HepG2 (cell line): ENCODE measurements around the gene STRIT1. TPM values are rescaled to one million over a fixed set of nuclear protein-coding genes. Genes with fewer than 3 reads are reported as not detected.

Experiments used
- ATAC-seq: fragments of 200-7000 bp; cut with Tn5 transposase; 3 replicates; pipeline ENCODE4 v1.9.1; 2020; ENCODE audit warnings: mild to moderate bottlenecking, moderate library complexity
- BruUV-seq: library from RNA; stranded (reverse); fragments of 400-500 nt; replicated peaks from 2 replicates; lab custom pipeline; 2021; lab: Mats Ljungman, UMichigan
- CTCF ChIA-PET: fragments of 300-600 bp; formaldehyde crosslinking; extraction: SDS; loops from one replicate; lab custom pipeline; 2021; ENCODE audit warnings: low total read pairs, inconsistent platforms, low intra/inter-chr PET ratio; lab: Yijun Ruan, JAX
- POLR2A ChIA-PET: fragments of 350-600 bp; sonication (Branson Sonifier 250); formaldehyde crosslinking; loops from one replicate; lab custom pipeline; 2020; ENCODE audit warnings: antibody characterized with exemption, inconsistent platforms; lab: Yijun Ruan, JAX
- DNase-seq: peaks from one replicate; pipeline ENCODE4 v3.0.0-alpha.2; 2015; ENCODE audit warnings: low spot score
- FAIRE-seq: peaks from 3 replicates; lab custom pipeline; 2011; peaks lifted over from hg19 to GRCh38; lab: Jason Lieb, UNC
- H2AFZ ChIP-seq: one replicate; pipeline ENCODE4 v1.6.1; 2011; ENCODE audit warnings: low read length, inconsistent platforms
- H3K27ac ChIP-seq: fragments of 300-600 bp; 3 replicates; pipeline ENCODE4 v1.8.0; 2011; ENCODE audit warnings: mixed run types, mild to moderate bottlenecking, mixed read lengths, low read length, inconsistent platforms; ENCODE audit not compliant: insufficient read depth; ENCODE audit errors: extremely low read length
- H3K27me3 ChIP-seq, 2 experiments: fragments of 200-600 bp in 1 of 2; 2 replicates in 1 of 2; 3 replicates in 1 of 2; pipeline versions ENCODE4 v1.6.0 to v1.8.0; 2011; ENCODE audit warnings: low read length in 2 of 2, mild to moderate bottlenecking in 2 of 2, moderate library complexity in 2 of 2, inconsistent platforms in 1 of 2; ENCODE audit not compliant: insufficient read depth in 2 of 2, control insufficient read depth in 1 of 2
- H3K36me3 ChIP-seq, 2 experiments: fragments of 200-600 bp in 1 of 2; replicated peaks in 1 of 2; 2 replicates in 1 of 2; 3 replicates in 1 of 2; pipeline versions ENCODE4 v1.5.1 to v1.8.0; 2011; ENCODE audit warnings: low read length in 2 of 2, inconsistent platforms in 1 of 2; ENCODE audit not compliant: insufficient read depth in 2 of 2, control insufficient read depth in 1 of 2
- H3K4me1 ChIP-seq: 2 replicates; pipeline ENCODE4 v1.5.1; 2012; ENCODE audit warnings: low read length, inconsistent platforms; ENCODE audit not compliant: insufficient read depth
- H3K4me2 ChIP-seq: 2 replicates; pipeline ENCODE4 v1.6.0; 2011; ENCODE audit warnings: low read depth, low read length, inconsistent platforms
- H3K4me3 ChIP-seq, 3 experiments: fragments of 200-600 bp in 1 of 3; sonication (generic), shearing (Covaris generic) in 1 of 3; replicated peaks in 1 of 3; 2 replicates each; pipeline ENCODE4 v1.5.1; 2011 to 2016; ENCODE audit warnings: low read length in 3 of 3, inconsistent platforms in 2 of 3, low read depth in 2 of 3, mild to moderate bottlenecking in 2 of 3, control low read depth in 1 of 3, mixed read lengths in 1 of 3; ENCODE audit not compliant: insufficient read depth in 1 of 3
- H3K79me2 ChIP-seq: one replicate; pipeline ENCODE4 v1.6.1; 2011; ENCODE audit warnings: low read length, inconsistent platforms; ENCODE audit not compliant: insufficient read depth
- H3K9ac ChIP-seq: 2 replicates; pipeline ENCODE4 v1.6.0; 2011; ENCODE audit warnings: mild to moderate bottlenecking, low read depth, low read length, inconsistent platforms; ENCODE audit not compliant: insufficient read depth
- H3K9me3 ChIP-seq: 2 replicates; pipeline ENCODE4 v1.5.1; 2012; ENCODE audit warnings: mild to moderate bottlenecking, low read length
- H4K20me1 ChIP-seq: 2 replicates; pipeline ENCODE4 v1.6.0; 2011; ENCODE audit warnings: inconsistent platforms, mild to moderate bottlenecking, low read length, moderate library complexity; ENCODE audit not compliant: insufficient read depth
- BHLHE40 ChIP-seq: IDR thresholded peaks from 2 replicates; pipeline ENCODE4 v1.6.1; 2011; ENCODE audit warnings: low read length, improper control_type of control experiment
- KAT7 ChIP-seq: IDR thresholded peaks from 2 replicates; pipeline ENCODE4 v1.6.1; 2018; ENCODE audit warnings: borderline replicate concordance, missing compliant biosample characterization
- MEIS1 ChIP-seq: sonication (generic); formaldehyde crosslinking; IDR thresholded peaks from 2 replicates; pipeline ENCODE4 v1.9.0; 2021; ENCODE audit warnings: mild to moderate bottlenecking, missing genetic modification reagents, moderate library complexity, borderline replicate concordance
- NBN ChIP-seq: fragments of 450-650 bp; conservative IDR thresholded peaks from 2 replicates; pipeline ENCODE4 v1.6.1; 2017
- NFKB2 ChIP-seq: sonication (generic); formaldehyde crosslinking; IDR thresholded peaks from 2 replicates; pipeline ENCODE4 v1.4.0; 2020; ENCODE audit warnings: missing genetic modification reagents, borderline replicate concordance
- NR1H2 ChIP-seq: sonication (generic); formaldehyde crosslinking; IDR thresholded peaks from 2 replicates; pipeline ENCODE4 v1.8.1; 2022; ENCODE audit warnings: low read depth, missing genetic modification reagents, borderline replicate concordance
- NR2F6 ChIP-seq, 2 experiments: IDR thresholded peaks; 2 replicates each; pipeline ENCODE4 v1.6.1; 2016; ENCODE audit warnings: antibody characterized with exemption in 1 of 2, mild to moderate bottlenecking in 1 of 2
- ONECUT2 ChIP-seq: sonication (generic); formaldehyde crosslinking; IDR thresholded peaks from 2 replicates; pipeline ENCODE4 v1.4.0; 2020; ENCODE audit warnings: missing genetic modification reagents
- POLR2AphosphoS5 ChIP-seq: IDR thresholded peaks from 2 replicates; pipeline ENCODE4 v1.6.1; 2012; ENCODE audit warnings: low read depth, low read length
- RNF2 ChIP-seq: fragments of 450-650 bp; conservative IDR thresholded peaks from 2 replicates; pipeline ENCODE4 v1.6.1; 2016; ENCODE audit warnings: low read depth
- SMARCC2 ChIP-seq: fragments of 450-650 bp; IDR thresholded peaks from 2 replicates; pipeline ENCODE4 v1.6.1; 2017; ENCODE audit warnings: antibody characterized with exemption, mild to moderate bottlenecking
- U2AF2 ChIP-seq: fragments of 200-400 bp; formaldehyde crosslinking; IDR thresholded peaks from 2 replicates; pipeline ENCODE4 v1.6.1; 2017; ENCODE audit warnings: low read depth, mild to moderate bottlenecking, low read length
- ZBTB21 ChIP-seq: sonication (generic); formaldehyde crosslinking; IDR thresholded peaks from 2 replicates; pipeline ENCODE4 v1.4.0; 2020; ENCODE audit warnings: missing genetic modification reagents
- ZNF260 ChIP-seq: sonication (generic); formaldehyde crosslinking; IDR thresholded peaks from 2 replicates; pipeline ENCODE4 v1.4.0; 2020; ENCODE audit warnings: missing genetic modification reagents, low read depth, mild to moderate bottlenecking, borderline replicate concordance
- ZNF563 ChIP-seq: sonication (generic); formaldehyde crosslinking; IDR thresholded peaks from 2 replicates; pipeline ENCODE4 v1.8.0; 2022; ENCODE audit warnings: mild to moderate bottlenecking, moderate library complexity, missing genetic modification reagents
- ZNF816 ChIP-seq: sonication (generic); formaldehyde crosslinking; IDR thresholded peaks from 2 replicates; pipeline ENCODE4 v1.8.0; 2022; ENCODE audit warnings: missing genetic modification reagents, mild to moderate bottlenecking, borderline replicate concordance
- WGBS: methylation state at CpG from one replicate; pipeline ENCODE4 v1.1.6; 2017; ENCODE audit warnings: low lambda C conversion rate; 5-methylcytosine and 5-hydroxymethylcytosine counted together
- in situ Hi-C: cut with HindIII; loops from 2 replicates; pipeline ENCODE4 v1.10.0; 2017; ENCODE audit warnings: low pct_unique_long_range_greater_than_20kb; ENCODE audit not compliant: extremely low pct_ligation_motif_present
- intact Hi-C: fragments of 100-400 bp; cut with micrococcal nuclease; formaldehyde crosslinking; loops from one replicate; pipeline ENCODE4 v1.10.0; 2022; ENCODE audit not compliant: unreplicated experiment
- polyA plus RNA-seq, 8 experiments: library from polyadenylated mRNA; depleted of rRNA in 3 of 8; stranded (reverse) in 7 of 8; unstranded in 1 of 8; fragments of >200 nt; fragmentation: Illumina TruSeq in 4 of 8; extraction: Trizol in 4 of 8; gene quantifications; 2 replicates each; pipeline versions ENCODE4 v1.2.1 to v1.2.3, GENCODE V29; 2011 to 2016; ENCODE audit warnings: low read depth in 4 of 8, missing spikeins in 1 of 8, mixed read lengths in 1 of 8; ENCODE audit not compliant: insufficient read depth in 1 of 8
- total RNA-seq, 5 experiments: library from RNA; depleted of rRNA; stranded (reverse); fragments of >200 nt; fragmentation: Illumina TruSeq; extraction: Trizol; gene quantifications; 2 replicates each; pipeline ENCODE4 v1.2.3, GENCODE V29; 2016; ENCODE audit warnings: low read depth in 1 of 5
- TF ChIP-seq, protein P1 (sequence below): IDR thresholded peaks from 2 replicates; pipeline ENCODE4 v1.4.0; 2020; ENCODE audit warnings: mild to moderate bottlenecking, missing genetic modification reagents
- TF ChIP-seq, protein P2 (sequence below): sonication (generic); formaldehyde crosslinking; IDR thresholded peaks from 2 replicates; pipeline ENCODE4 v1.8.0; 2022; ENCODE audit warnings: low read depth, missing genetic modification reagents
- TF ChIP-seq, protein P3 (sequence below): sonication (generic); formaldehyde crosslinking; conservative IDR thresholded peaks from 2 replicates; pipeline ENCODE4 v1.8.0; 2022; ENCODE audit warnings: low read depth, missing genetic modification reagents

STRIT1 gene
- total and polyA plus RNA-seq, 2 of the 13 experiments (the other 11 are each of a cell fraction or from before 2014, with no cell fraction given) = not detected

DNA sequence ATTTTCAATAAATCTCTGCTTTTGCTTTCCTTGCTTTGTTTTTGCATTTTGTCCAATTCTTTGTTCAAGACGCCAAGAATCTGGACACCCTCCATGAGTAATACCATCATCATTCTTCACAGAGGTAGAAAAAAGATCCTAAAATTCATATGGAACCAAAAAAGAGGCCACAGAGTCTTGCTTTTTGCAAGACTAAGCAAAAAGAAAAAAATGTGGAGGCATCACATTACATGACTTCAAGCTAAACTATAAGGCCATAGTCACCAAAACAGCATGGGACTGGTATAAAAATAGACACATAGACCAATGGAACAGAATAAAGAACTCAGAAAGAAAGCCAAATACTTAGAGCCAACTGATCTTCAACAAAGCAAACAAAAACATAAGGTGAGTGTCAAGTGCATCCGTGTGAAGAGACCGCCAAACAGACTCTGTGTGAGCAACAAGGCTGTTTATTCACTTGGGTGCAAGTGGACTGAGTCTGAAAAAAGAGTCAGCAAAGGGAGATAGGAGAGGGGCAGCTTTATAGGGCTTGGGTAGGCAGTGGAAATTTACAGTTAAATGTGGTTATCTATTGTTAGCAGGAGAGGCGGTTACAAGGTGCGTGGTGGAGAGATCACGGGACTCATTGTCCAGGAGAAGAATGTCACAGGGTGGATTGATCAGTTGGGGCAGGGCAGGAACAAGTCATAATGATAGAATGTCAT is 10.9 kb downstream of the STRIT1 start:
- Histone ChIP-seq H3K4me1 (peaks cover 10% of the 10 kb centered on the region; the same call in 1 of the 2 replicates), H3K79me2 (no peaks in the 10 kb centered on the region), H2AFZ (no peak overlapping the region), H3K27ac (no peak overlapping the region), H3K27me3 (no peaks in the 10 kb centered on the region), H4K20me1 (no peaks in the 10 kb centered on the region), H3K9ac (no peak overlapping the region), H3K4me3 (no peak overlapping the region), H3K9me3 (no peaks in the 10 kb centered on the region), H3K36me3 (no peaks in the 10 kb centered on the region), H3K4me2 (peak overlapping the region; percentile 12; the same call in 1 of the 2 replicates)
- FAIRE-seq (no peak), DNase-seq (peak; percentile 23), ATAC-seq (peak; percentile 28; the same call in 1 of the 3 replicates)
- in situ Hi-C loops = no loop called here
- ChIA-PET POLR2A (no interaction called here), CTCF (no interaction called here)
- intact Hi-C loops = no loop called here
- BruUV-seq = no TSS peak
- WGBS = 46% methylated on average over 6 of the region's 6 CpGs
- TF ChIP-seq U2AF2 (no peak), SMARCC2 (no peak), RNF2 (no peak), ONECUT2 (CRISPR knock-in tag) (no peak), KAT7 (CRISPR knock-in tag) (no peak), POLR2AphosphoS5 (no peak), BHLHE40 (0 out of 2 replicates have a peak, but pooled peaks have one; percentile 22), MEIS1 (CRISPR knock-in tag) (no peak), NFKB2 (CRISPR knock-in tag) (no peak), ZNF260 (no peak), NR2F6 (IDR thresholded peaks at IDR 0.05) (no peak), NR2F6 (CRISPR knock-in tag; IDR thresholded peaks at IDR 0.05) (no peak), ZNF816 (CRISPR knock-in tag) (no peak), NBN (no peak), ZBTB21 (CRISPR knock-in tag) (no peak), NR1H2 (CRISPR knock-in tag) (no peak), ZNF563 (CRISPR knock-in tag) (no peak)
- TF ChIP-seq, protein P1, sequence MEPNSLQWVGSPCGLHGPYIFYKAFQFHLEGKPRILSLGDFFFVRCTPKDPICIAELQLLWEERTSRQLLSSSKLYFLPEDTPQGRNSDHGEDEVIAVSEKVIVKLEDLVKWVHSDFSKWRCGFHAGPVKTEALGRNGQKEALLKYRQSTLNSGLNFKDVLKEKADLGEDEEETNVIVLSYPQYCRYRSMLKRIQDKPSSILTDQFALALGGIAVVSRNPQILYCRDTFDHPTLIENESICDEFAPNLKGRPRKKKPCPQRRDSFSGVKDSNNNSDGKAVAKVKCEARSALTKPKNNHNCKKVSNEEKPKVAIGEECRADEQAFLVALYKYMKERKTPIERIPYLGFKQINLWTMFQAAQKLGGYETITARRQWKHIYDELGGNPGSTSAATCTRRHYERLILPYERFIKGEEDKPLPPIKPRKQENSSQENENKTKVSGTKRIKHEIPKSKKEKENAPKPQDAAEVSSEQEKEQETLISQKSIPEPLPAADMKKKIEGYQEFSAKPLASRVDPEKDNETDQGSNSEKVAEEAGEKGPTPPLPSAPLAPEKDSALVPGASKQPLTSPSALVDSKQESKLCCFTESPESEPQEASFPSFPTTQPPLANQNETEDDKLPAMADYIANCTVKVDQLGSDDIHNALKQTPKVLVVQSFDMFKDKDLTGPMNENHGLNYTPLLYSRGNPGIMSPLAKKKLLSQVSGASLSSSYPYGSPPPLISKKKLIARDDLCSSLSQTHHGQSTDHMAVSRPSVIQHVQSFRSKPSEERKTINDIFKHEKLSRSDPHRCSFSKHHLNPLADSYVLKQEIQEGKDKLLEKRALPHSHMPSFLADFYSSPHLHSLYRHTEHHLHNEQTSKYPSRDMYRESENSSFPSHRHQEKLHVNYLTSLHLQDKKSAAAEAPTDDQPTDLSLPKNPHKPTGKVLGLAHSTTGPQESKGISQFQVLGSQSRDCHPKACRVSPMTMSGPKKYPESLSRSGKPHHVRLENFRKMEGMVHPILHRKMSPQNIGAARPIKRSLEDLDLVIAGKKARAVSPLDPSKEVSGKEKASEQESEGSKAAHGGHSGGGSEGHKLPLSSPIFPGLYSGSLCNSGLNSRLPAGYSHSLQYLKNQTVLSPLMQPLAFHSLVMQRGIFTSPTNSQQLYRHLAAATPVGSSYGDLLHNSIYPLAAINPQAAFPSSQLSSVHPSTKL (CRISPR knock-in tag) = 0 out of 2 replicates have a peak, but pooled peaks have one; percentile 8
- TF ChIP-seq, protein P2, sequence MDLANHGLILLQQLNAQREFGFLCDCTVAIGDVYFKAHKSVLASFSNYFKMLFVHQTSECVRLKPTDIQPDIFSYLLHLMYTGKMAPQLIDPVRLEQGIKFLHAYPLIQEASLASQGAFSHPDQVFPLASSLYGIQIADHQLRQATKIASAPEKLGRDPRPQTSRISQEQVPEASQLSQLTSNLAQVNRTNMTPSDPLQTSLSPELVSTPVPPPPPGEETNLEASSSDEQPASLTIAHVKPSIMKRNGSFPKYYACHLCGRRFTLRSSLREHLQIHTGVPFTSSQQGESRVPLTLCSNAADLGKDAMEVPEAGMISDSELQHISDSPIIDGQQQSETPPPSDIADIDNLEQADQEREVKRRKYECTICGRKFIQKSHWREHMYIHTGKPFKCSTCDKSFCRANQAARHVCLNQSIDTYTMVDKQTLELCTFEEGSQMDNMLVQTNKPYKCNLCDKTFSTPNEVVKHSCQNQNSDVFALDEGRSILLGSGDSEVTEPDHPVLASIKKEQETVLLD (CRISPR knock-in tag) = no peak
- TF ChIP-seq, protein P3, sequence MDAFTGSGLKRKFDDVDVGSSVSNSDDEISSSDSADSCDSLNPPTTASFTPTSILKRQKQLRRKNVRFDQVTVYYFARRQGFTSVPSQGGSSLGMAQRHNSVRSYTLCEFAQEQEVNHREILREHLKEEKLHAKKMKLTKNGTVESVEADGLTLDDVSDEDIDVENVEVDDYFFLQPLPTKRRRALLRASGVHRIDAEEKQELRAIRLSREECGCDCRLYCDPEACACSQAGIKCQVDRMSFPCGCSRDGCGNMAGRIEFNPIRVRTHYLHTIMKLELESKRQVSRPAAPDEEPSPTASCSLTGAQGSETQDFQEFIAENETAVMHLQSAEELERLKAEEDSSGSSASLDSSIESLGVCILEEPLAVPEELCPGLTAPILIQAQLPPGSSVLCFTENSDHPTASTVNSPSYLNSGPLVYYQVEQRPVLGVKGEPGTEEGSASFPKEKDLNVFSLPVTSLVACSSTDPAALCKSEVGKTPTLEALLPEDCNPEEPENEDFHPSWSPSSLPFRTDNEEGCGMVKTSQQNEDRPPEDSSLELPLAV = no peak
